ENCODE data around the gene SLC5A11. TPM values are rescaled to one million over a fixed set of nuclear protein-coding genes. Genes with fewer than 3 reads are reported as not detected.

The SLC5A11 gene
- polyA plus RNA-seq, 2 of the 4 experiments (the other 2 are of a cell fraction): 0.40 to 0.43 TPM

GRCh38 chr16:24957887-24958286 lies 112.1 kb downstream of the SLC5A11 start:
- 78% methylated on average over 6 of the region's 6 CpGs for WGBS (ENCODE audit: missing lambda C conversion rate)
- no peak overlapping the region for H3K4me2 ChIP-seq

More at GRCh38 chr16:24957887-24958286, 112.1 kb downstream of the SLC5A11 start:
- ChIA-PET CTCF (no interaction called here), POLR2A (no interaction called here)
- peaks cover 8% of the 10 kb centered on the region; the same call in 1 of the 3 replicates for H3K9me3 ChIP-seq
- FAIRE-seq (no peak), DNase-seq (ENCODE audit: low read depth in 1 of 2, low spot score in 1 of 2) (no peak), ATAC-seq (no peak)
- no peak overlapping the region for H3K27ac ChIP-seq
- no peak overlapping the region for H3K4me3 ChIP-seq
- no peaks in the 10 kb centered on the region for H3K4me1 ChIP-seq
- TF ChIP-seq ELK1 (IDR thresholded peaks at IDR 0.05; ENCODE audit: low read depth, low read length) (no peak), POLR2A (IDR thresholded peaks at IDR 0.05; ENCODE audit: low read length) (no peak), POLR2AphosphoS2 (conservative IDR thresholded peaks at IDR 0.05; ENCODE audit: low read length) (no peak), EHMT2 (IDR thresholded peaks at IDR 0.05; ENCODE audit: low read depth) (no peak), USF2 (IDR thresholded peaks at IDR 0.05) (no peak), RAD21 (conservative IDR thresholded peaks at IDR 0.05 in 1 of 2, IDR thresholded peaks at IDR 0.05 in 1 of 2) (no peak), RFX5 (IDR thresholded peaks at IDR 0.05) (no peak), RARB (CRISPR knock-in tag; IDR thresholded peaks at IDR 0.05) (no peak), HDAC2 (IDR thresholded peaks at IDR 0.05) (no peak), EHF (CRISPR knock-in tag; IDR thresholded peaks at IDR 0.05) (no peak), ZNF302 (CRISPR knock-in tag; IDR thresholded peaks at IDR 0.05) (no peak), FOSB (CRISPR knock-in tag; IDR thresholded peaks at IDR 0.05) (no peak), FOXS1 (CRISPR knock-in tag; IDR thresholded peaks at IDR 0.05) (no peak)

Other genes starting within 250 kb of the SLC5A11 start
- gene TNRC6A, start 116.3 kb upstream of the SLC5A11 start, polyA plus RNA-seq (2011; rRNA removed): 51.6 and 61.2 TPM in 2 replicates
- 26.7 to 28.8 TPM (median 27.9 TPM) in 3 replicates for gene TNRC6A, start 116.3 kb upstream of the SLC5A11 start, polyA plus RNA-seq (2017; fragmentation: RNase III; extraction: RNeasy Plus Mini Kit Qiagen cat#74134 plus additional on column Dnase treatment)
- 28.2 and 46.4 TPM in 2 replicates for gene ARHGAP17, start 169.4 kb downstream of the SLC5A11 start, polyA plus RNA-seq (2011; rRNA removed)
- gene ARHGAP17, start 169.4 kb downstream of the SLC5A11 start, polyA plus RNA-seq (2017; fragmentation: RNase III; extraction: RNeasy Plus Mini Kit Qiagen cat#74134 plus additional on column Dnase treatment): 35.7 to 37.8 TPM (median 37.6 TPM) in 3 replicates

Data from A549 (cell line).